CD14-positive monocyte (primary cell): ENCODE measurements around the gene FN1. TPM values are rescaled to one million over a fixed set of nuclear protein-coding genes. Genes with fewer than 3 reads are reported as not detected.
A peak's percentile ranks its signal among the peaks of the same experiment; 100 is the strongest.

Experiments
- DNase-seq, 3 donors: peaks; one replicate each; pipeline ENCODE4 v3.0.0-alpha.2; 2011 to 2022
- H2AFZ ChIP-seq: 2 replicates; pipeline ENCODE4 v1.6.0; 2012; ENCODE audit warnings: mild to moderate bottlenecking, low read depth, low read length, inconsistent platforms; ENCODE audit not compliant: insufficient read depth, poor library complexity, severe bottlenecking
- H3K27ac ChIP-seq, 2 donors: 1 replicate in 1 of 2; 2 replicates in 1 of 2; pipeline ENCODE4 v1.5.1; 2012 to 2013; ENCODE audit warnings: low read length in 2 of 2, control low read depth in 1 of 2, inconsistent platforms in 1 of 2, low read depth in 1 of 2, mild to moderate bottlenecking in 1 of 2
- H3K27me3 ChIP-seq, 2 donors: one replicate each; pipeline versions ENCODE4 v1.6.0 to v1.6.1; 2011 to 2013; ENCODE audit warnings: low read length in 2 of 2; ENCODE audit not compliant: control insufficient read depth in 2 of 2, insufficient read depth in 2 of 2
- H3K36me3 ChIP-seq, 2 donors: replicated peaks in 1 of 2; 1 replicate in 1 of 2; 2 replicates in 1 of 2; pipeline versions ENCODE4 v1.5.1 to v1.6.1; 2012 to 2013; ENCODE audit warnings: low read length in 2 of 2, control low read depth in 1 of 2, inconsistent platforms in 1 of 2, mild to moderate bottlenecking in 1 of 2; ENCODE audit not compliant: insufficient read depth in 2 of 2, control insufficient read depth in 1 of 2
- H3K4me1 ChIP-seq, 2 donors: 1 replicate in 1 of 2; 2 replicates in 1 of 2; pipeline versions ENCODE4 v1.5.1 to v1.6.1; 2012 to 2013; ENCODE audit warnings: low read length in 2 of 2, control low read depth in 1 of 2, inconsistent platforms in 1 of 2, mild to moderate bottlenecking in 1 of 2, moderate library complexity in 1 of 2; ENCODE audit not compliant: insufficient read depth in 2 of 2, control insufficient read depth in 1 of 2
- H3K4me2 ChIP-seq: replicated peaks from 2 replicates; pipeline ENCODE3; 2012; ENCODE audit warnings: low read length, moderate library complexity, mild to moderate bottlenecking; ENCODE audit not compliant: poor library complexity, severe bottlenecking; ENCODE audit errors: extremely low read depth
- H3K4me3 ChIP-seq, 3 experiments: fragments of 200-600 bp in 1 of 3; sonication (generic) in 1 of 3; replicated peaks in 1 of 3; 1 replicate in 2 of 3; 2 replicates in 1 of 3; pipeline ENCODE4 v1.5.1; 2011 to 2013; ENCODE audit warnings: low read length in 3 of 3, mild to moderate bottlenecking in 3 of 3, control low read depth in 2 of 3, low read depth in 2 of 3, inconsistent platforms in 1 of 3, moderate library complexity in 1 of 3
- H3K79me2 ChIP-seq: 2 replicates; pipeline ENCODE4 v1.6.0; 2012; ENCODE audit warnings: mild to moderate bottlenecking, control low read depth, inconsistent platforms, low read length, moderate library complexity; ENCODE audit not compliant: insufficient read depth
- H3K9ac ChIP-seq: 2 replicates; pipeline ENCODE4 v1.6.0; 2017; ENCODE audit warnings: low read length, mild to moderate bottlenecking; ENCODE audit not compliant: insufficient read depth, poor library complexity, severe bottlenecking
- H3K9me3 ChIP-seq, 2 donors: replicated peaks in 1 of 2; 1 replicate in 1 of 2; 2 replicates in 1 of 2; pipeline versions ENCODE4 v1.5.1 to v1.6.1; 2012 to 2013; ENCODE audit warnings: low read length in 2 of 2, control low read depth in 1 of 2; ENCODE audit not compliant: control insufficient read depth in 1 of 2, insufficient read depth in 1 of 2
- H4K20me1 ChIP-seq: 2 replicates; pipeline ENCODE4 v1.6.0; 2012; ENCODE audit warnings: mild to moderate bottlenecking, low read length, control low read depth, moderate library complexity; ENCODE audit not compliant: insufficient read depth
- H3K27ac Mint-ChIP-seq, 7 donors: one replicate each; pipeline ENCODE4 v1.8.0; 2020; ENCODE audit warnings: mild to moderate bottlenecking in 7 of 7, mixed read lengths in 7 of 7, moderate library complexity in 6 of 7, inconsistent platforms in 2 of 7
- H3K27me3 Mint-ChIP-seq, 3 donors: one replicate each; pipeline ENCODE4 v1.8.0; 2021 to 2022; ENCODE audit warnings: low read depth in 3 of 3, mild to moderate bottlenecking in 3 of 3, mixed read lengths in 3 of 3, moderate library complexity in 3 of 3, inconsistent platforms in 1 of 3
- H3K36me3 Mint-ChIP-seq, 2 donors: one replicate each; pipeline ENCODE4 v1.8.0; 2020; ENCODE audit warnings: mixed read lengths in 2 of 2, inconsistent platforms in 1 of 2, mild to moderate bottlenecking in 1 of 2
- H3K4me1 Mint-ChIP-seq: one replicate; pipeline ENCODE4 v1.8.0; 2020; ENCODE audit warnings: mild to moderate bottlenecking, mixed read lengths
- H3K4me3 Mint-ChIP-seq, 2 donors: one replicate each; pipeline ENCODE4 v1.8.0; 2020; ENCODE audit warnings: mild to moderate bottlenecking in 2 of 2, mixed read lengths in 2 of 2, moderate library complexity in 1 of 2
- H3K9me3 Mint-ChIP-seq, 7 donors: one replicate each; pipeline ENCODE4 v1.8.0; 2020 to 2022; ENCODE audit warnings: mixed read lengths in 7 of 7, mild to moderate bottlenecking in 6 of 7, moderate library complexity in 6 of 7, inconsistent platforms in 2 of 7
- WGBS: methylation state at CpG from one replicate; pipeline ENCODE4 v1.1.5; 2013; ENCODE audit warnings: missing lambda C conversion rate; ENCODE audit not compliant: insufficient coverage; 5-methylcytosine and 5-hydroxymethylcytosine counted together
- intact Hi-C, 2 donors: fragments of 100-400 bp; cut with micrococcal nuclease; formaldehyde crosslinking; loops; one replicate each; pipeline versions ENCODE4 v1.15.0 to v1.15.1; 2023
- polyA plus RNA-seq, 3 donors: library from polyadenylated mRNA; depleted of rRNA in 1 of 3; unstranded in 2 of 3; stranded (reverse) in 1 of 3; fragments of 300-500 nt in 2 of 3; fragments of >200 nt in 1 of 3; fragmentation: Illumina TruSeq in 2 of 3; gene quantifications; 1 replicate in 2 of 3; 2 replicates in 1 of 3; pipeline ENCODE4 v1.2.3, GENCODE V29; 2012 to 2021
- TF ChIP-seq, protein P1 (sequence below): fragments of 200-600 bp; IDR thresholded peaks from one replicate; pipeline ENCODE4 v1.8.0; 2022; ENCODE audit warnings: antibody characterized with exemption, mild to moderate bottlenecking

FN1 gene
- polyA plus RNA-seq, 3 donors, result 0.21 to 0.72 (median 0.23) TPM

DNA sequence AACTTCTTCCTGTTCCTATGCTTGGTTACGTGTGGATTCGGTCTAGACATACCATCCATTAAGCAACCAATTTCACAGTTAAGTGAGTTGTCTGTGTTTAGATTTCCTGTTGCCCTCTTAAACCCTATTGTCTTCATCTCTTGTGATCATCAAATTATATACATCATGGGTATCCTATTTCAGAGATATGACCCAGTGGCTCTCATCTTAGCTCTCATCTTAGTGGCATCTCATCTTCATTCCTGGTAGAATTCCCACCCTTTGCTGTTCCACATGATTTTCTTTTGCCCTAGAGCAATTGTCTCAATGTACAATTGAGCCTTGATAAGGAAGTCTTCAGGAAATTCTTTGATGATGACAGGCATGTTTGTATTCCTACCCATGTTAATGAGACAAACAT lies 29.4 kb upstream of the FN1 start:
- Mint-ChIP-seq H3K4me3 (no peak overlapping the region), H3K27me3 (peaks cover 3 to 30% (median 7%) of the 10 kb centered on the region in 3 donors), H3K27ac (no peak overlapping the region), H3K4me1 (no peaks in the 10 kb centered on the region), H3K9me3 (peaks cover 0 to 3% (median 0%) of the 10 kb centered on the region in 7 donors), H3K36me3 (no peaks in the 10 kb centered on the region)
- H4K20me1 ChIP-seq, result no peaks in the 10 kb centered on the region
- no peak overlapping the region for H3K4me3 ChIP-seq
- intact Hi-C loops, result no loop called here
- H3K4me2 ChIP-seq, result no peak overlapping the region
- TF ChIP-seq, protein P1, sequence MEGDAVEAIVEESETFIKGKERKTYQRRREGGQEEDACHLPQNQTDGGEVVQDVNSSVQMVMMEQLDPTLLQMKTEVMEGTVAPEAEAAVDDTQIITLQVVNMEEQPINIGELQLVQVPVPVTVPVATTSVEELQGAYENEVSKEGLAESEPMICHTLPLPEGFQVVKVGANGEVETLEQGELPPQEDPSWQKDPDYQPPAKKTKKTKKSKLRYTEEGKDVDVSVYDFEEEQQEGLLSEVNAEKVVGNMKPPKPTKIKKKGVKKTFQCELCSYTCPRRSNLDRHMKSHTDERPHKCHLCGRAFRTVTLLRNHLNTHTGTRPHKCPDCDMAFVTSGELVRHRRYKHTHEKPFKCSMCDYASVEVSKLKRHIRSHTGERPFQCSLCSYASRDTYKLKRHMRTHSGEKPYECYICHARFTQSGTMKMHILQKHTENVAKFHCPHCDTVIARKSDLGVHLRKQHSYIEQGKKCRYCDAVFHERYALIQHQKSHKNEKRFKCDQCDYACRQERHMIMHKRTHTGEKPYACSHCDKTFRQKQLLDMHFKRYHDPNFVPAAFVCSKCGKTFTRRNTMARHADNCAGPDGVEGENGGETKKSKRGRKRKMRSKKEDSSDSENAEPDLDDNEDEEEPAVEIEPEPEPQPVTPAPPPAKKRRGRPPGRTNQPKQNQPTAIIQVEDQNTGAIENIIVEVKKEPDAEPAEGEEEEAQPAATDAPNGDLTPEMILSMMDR, result no peak
- no peaks in the 10 kb centered on the region for H3K79me2 ChIP-seq
- no peak overlapping the region for H2AFZ ChIP-seq
- H3K36me3 ChIP-seq, result no peaks in the 10 kb centered on the region
- no peaks in the 10 kb centered on the region for H3K9me3 ChIP-seq
- no CpG with 5 or more reads among the region's 2 CpGs for WGBS
- DNase-seq, result no peak
- H3K27me3 ChIP-seq, result no peaks in the 10 kb centered on the region
- no peaks in the 10 kb centered on the region for H3K4me1 ChIP-seq
- H3K27ac ChIP-seq, result no peak overlapping the region
- no peak overlapping the region for H3K9ac ChIP-seq

DNA sequence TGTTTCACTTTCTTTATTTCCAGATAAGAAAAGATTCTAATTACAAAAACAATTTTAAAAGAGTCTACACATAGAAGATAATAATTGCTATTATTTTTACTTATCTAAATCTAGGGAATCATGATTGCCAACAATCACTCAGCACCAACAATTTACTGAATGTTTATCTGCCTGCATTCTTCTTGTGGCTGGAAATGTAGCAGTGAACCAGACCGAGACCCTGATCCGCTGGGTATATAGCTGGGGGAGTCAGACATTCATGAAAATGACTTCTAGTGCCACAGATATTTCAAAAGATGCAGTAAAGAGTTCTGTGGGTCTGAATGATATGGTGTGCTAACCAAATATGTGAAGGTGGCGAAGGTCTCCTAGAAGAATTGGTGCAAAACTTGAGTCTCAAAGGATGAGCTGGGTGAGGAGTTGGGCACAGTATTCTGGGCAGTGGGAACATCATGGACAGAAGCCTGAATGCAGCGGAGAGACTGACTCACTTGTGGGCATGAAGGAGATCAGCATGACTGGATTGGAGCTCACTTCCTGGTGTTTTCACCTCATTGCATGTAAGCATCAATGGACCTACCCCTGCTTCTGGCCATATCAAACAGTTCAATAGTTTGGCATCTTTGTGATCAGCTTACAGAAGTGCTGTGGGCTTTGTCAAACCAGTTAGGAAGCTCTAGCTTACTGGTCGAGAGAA lies 26.1 kb upstream of the FN1 start:
- Histone ChIP-seq H3K4me3 (no peak overlapping the region), H3K36me3 (no peaks in the 10 kb centered on the region), H4K20me1 (no peaks in the 10 kb centered on the region), H2AFZ (no peak overlapping the region), H3K4me1 (no peaks in the 10 kb centered on the region), H3K27me3 (peaks cover 0 to 5% of the 10 kb centered on the region in 2 donors), H3K9me3 (no peaks in the 10 kb centered on the region), H3K9ac (no peak overlapping the region), H3K4me2 (no peak overlapping the region), H3K79me2 (no peaks in the 10 kb centered on the region), H3K27ac (no peak overlapping the region)
- no peaks in the 10 kb centered on the region for H3K36me3 Mint-ChIP-seq
- intact Hi-C loops, result no loop called here
- H3K4me3 Mint-ChIP-seq, result no peak overlapping the region
- 84% methylated on average over 5 of the region's 5 CpGs for WGBS
- DNase-seq, result no peak
- no peaks in the 10 kb centered on the region for H3K4me1 Mint-ChIP-seq
- peak overlapping the region in 1 of 7 donors; percentile 51 for H3K27ac Mint-ChIP-seq
- peaks cover 0 to 2% (median 0%) of the 10 kb centered on the region in 7 donors for H3K9me3 Mint-ChIP-seq
- peaks cover 3 to 34% (median 13%) of the 10 kb centered on the region in 3 donors for H3K27me3 Mint-ChIP-seq
- TF ChIP-seq, protein P1, result no peak
